Adipocyte (in vitro differentiated cells): ENCODE data around the gene GRIN2A.
A peak's percentile ranks its signal among the peaks of the same experiment; 100 is the strongest.

Source experiments
- DNase-seq: peaks from one replicate; pipeline ENCODE4 v3.0.0-alpha.2; 2015; ENCODE audit warnings: low read depth
- H3K27me3 ChIP-seq: replicated peaks from 2 replicates; pipeline ENCODE4 v1.7.0; 2013; ENCODE audit warnings: mild to moderate bottlenecking, low read length, moderate library complexity; ENCODE audit not compliant: control insufficient read depth, insufficient read depth
- H3K36me3 ChIP-seq: 2 replicates; pipeline ENCODE4 v1.7.0; 2013; ENCODE audit warnings: low read length, mild to moderate bottlenecking, moderate library complexity; ENCODE audit not compliant: control insufficient read depth, insufficient read depth, severe bottlenecking
- H3K4me1 ChIP-seq: 2 replicates; pipeline ENCODE4 v1.7.0; 2013; ENCODE audit warnings: mild to moderate bottlenecking, low read length, moderate library complexity; ENCODE audit not compliant: control insufficient read depth, insufficient read depth
- H3K4me3 ChIP-seq: 2 replicates; pipeline ENCODE4 v1.7.0; 2013; ENCODE audit warnings: mild to moderate bottlenecking, low read length, moderate library complexity
- H3K9ac ChIP-seq: 2 replicates; pipeline ENCODE4 v1.7.0; 2013; ENCODE audit warnings: mild to moderate bottlenecking, low read length, moderate library complexity
- H3K9me3 ChIP-seq: 2 replicates; pipeline ENCODE4 v1.7.0; 2013; ENCODE audit warnings: mild to moderate bottlenecking, low read length, moderate library complexity; ENCODE audit not compliant: control insufficient read depth

Gene GRIN2A

DNA sequence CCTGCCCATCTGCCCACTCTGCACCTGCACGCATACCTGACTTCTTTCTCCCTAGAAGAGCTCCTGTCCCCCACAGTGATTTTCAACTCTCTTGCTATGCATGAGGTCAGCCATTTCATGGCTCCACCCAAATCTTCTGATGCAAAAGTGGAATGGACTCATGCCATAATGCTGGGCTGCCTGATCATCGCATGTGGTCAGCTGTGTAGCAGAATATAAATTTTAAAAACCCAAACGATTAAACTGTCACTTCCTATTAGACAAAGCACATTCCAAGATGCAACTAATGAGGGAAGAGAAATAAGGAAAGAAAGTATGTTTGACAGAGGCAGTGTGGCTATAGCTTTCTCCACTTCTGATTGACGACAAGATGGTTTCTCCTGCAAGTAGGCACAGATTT is 26.1 kb downstream of the GRIN2A start:
- DNase-seq = no peak

DNA sequence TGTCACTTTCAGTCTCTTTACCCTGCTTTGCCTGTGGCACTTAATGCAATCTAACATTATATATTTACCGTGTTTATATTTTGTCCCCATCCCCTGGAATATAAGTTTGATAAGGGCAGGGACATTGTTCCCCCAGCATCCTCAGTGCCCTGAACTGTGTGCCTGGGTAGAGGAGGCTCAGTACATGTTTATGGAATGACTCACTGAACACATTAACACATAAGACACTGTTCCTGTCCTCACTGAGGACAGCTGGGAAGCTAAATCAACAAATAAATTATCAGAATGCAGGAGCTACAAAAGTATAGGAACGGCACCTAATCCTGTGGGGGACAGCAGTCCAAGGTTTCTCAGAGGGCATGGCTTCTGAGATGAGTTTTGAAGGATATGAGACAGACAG is 27.8 kb downstream of the GRIN2A start:
- Histone ChIP-seq H3K36me3 (no peaks in the 10 kb centered on the region), H3K4me3 (no peak overlapping the region), H3K4me1 (peaks cover 13% of the 10 kb centered on the region), H3K27me3 (no peaks in the 10 kb centered on the region), H3K9ac (no peak overlapping the region), H3K9me3 (no peaks in the 10 kb centered on the region)
- DNase-seq = no peak

More for the DNA sequence above, 26.1 kb downstream of the GRIN2A start:
- H3K4me1 ChIP-seq = peaks cover 13% of the 10 kb centered on the region
- no peak overlapping the region for H3K9ac ChIP-seq
- H3K36me3 ChIP-seq = no peaks in the 10 kb centered on the region
- no peak overlapping the region for H3K4me3 ChIP-seq
- H3K27me3 ChIP-seq = no peaks in the 10 kb centered on the region
- no peaks in the 10 kb centered on the region for H3K9me3 ChIP-seq

DNA sequence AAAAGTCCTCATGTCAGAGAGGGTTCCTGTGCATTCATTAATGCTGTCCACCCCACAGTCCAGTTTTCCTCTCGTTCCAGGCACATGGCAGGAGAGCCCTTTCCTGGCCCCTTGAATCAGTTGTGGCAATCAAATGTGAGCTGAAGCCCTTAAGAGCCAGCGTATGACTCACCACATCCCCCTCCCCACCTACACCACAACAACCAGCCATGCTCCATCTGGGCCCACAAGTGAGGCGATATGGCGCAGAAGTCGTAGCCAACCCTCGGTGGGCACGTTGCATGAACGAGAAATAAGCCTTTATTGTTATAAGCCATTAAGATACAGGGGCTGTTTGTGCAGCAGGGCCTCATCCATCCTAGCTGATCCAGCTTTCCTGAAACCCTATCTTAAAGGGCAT is 28.2 kb downstream of the GRIN2A start:
- H3K9me3 ChIP-seq = no peaks in the 10 kb centered on the region
- H3K4me3 ChIP-seq = no peak overlapping the region
- H3K9ac ChIP-seq = no peak overlapping the region
- DNase-seq = no peak
- peaks cover 13% of the 10 kb centered on the region for H3K4me1 ChIP-seq
- H3K36me3 ChIP-seq = no peaks in the 10 kb centered on the region
- H3K27me3 ChIP-seq = no peaks in the 10 kb centered on the region

DNA sequence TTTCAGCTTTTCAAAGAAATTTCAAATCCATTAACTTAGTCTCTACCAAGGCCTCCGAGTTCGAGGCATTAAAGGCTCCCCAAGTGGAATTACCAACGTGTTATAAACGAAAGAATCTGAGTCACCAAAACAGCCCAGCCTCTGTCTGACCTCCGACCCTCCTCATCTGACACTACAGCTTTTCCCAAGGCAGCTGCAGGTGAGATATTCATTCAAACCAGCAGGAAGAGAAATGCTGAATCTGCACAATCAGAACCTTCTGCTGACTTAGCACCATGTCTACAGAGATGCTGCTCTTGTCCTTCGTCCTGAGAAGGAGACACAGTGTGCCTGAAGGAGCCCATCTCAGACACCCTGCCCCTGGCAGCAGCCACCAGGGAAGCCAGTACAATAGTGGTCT is 30.5 kb downstream of the GRIN2A start:
- Histone ChIP-seq H3K9ac (no peak overlapping the region), H3K4me3 (no peak overlapping the region), H3K9me3 (no peaks in the 10 kb centered on the region), H3K4me1 (peaks cover 13% of the 10 kb centered on the region), H3K27me3 (no peaks in the 10 kb centered on the region), H3K36me3 (no peaks in the 10 kb centered on the region)
- no peak for DNase-seq

DNA sequence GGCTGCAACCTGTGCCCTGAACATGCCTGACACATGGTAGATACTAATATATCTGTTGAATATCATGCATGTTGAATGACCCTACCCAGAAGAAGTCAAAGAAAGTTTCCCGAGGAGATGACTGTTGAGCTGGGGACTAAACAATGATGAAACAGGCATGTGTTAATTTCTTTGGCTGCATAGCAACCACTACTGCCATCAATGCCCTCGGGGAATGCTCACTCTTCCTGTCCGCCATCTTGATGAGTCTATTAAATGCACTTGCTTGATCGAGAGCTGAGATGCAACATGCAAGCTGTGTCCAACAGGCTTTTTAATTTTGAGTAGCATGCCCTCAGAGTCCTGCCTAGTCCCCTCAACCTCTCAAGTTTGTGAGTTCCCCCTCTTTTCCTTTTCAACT is 31.3 kb downstream of the GRIN2A start:
- no peak for DNase-seq
- no peak overlapping the region for H3K9ac ChIP-seq
- no peaks in the 10 kb centered on the region for H3K36me3 ChIP-seq
- no peaks in the 10 kb centered on the region for H3K9me3 ChIP-seq
- peaks cover 13% of the 10 kb centered on the region for H3K4me1 ChIP-seq
- no peak overlapping the region for H3K4me3 ChIP-seq
- no peaks in the 10 kb centered on the region for H3K27me3 ChIP-seq

DNA sequence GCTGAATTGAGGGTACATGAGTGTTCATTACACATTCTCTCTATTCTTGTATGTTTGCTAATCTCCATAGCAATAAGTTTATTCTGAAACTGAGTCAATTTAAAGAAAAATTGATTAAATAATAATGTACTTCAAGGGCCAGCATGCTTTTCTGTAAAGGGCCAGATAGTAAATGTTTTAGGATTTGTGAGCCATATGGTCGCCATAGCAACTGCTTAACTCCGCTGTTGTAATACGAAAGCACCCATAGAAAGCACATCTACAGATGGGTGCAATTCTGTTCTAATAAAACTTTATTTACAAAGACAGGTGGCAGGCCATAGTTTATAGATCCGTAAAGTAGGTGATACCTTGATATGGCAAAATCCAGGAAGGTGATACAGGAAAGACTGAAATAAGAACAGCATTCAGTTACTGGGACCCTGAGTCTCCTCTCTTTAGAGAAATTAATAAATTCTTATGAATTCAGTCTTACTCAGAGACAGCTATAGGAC is 36.6 kb downstream of the GRIN2A start:
- H3K9ac ChIP-seq = no peak overlapping the region
- H3K36me3 ChIP-seq = no peaks in the 10 kb centered on the region
- H3K9me3 ChIP-seq = no peaks in the 10 kb centered on the region
- no peaks in the 10 kb centered on the region for H3K27me3 ChIP-seq
- DNase-seq = no peak
- H3K4me1 ChIP-seq = no peaks in the 10 kb centered on the region
- H3K4me3 ChIP-seq = no peak overlapping the region

DNA sequence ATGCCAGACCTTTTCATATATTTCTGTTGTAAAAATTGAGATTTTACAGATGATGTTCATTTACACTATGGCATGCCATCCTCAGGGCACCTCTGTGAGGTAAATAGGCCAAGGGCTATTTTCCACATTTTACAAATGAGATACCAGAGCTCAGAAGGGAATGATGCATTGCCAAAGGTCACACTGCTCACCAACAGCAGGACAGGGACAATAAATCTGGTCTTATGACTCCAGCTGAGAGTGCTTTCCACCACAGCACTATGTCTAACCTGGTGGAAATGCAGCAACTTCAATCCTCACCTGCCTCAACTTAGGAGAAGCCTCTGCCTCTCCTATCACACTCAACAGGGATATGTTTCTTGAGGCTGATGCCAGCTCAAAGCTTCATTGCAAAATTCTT is 40.6 kb downstream of the GRIN2A start:
- no peaks in the 10 kb centered on the region for H3K27me3 ChIP-seq
- no peak overlapping the region for H3K9ac ChIP-seq
- no peaks in the 10 kb centered on the region for H3K4me1 ChIP-seq
- DNase-seq = no peak
- H3K9me3 ChIP-seq = no peaks in the 10 kb centered on the region
- no peak overlapping the region for H3K4me3 ChIP-seq
- no peaks in the 10 kb centered on the region for H3K36me3 ChIP-seq

DNA sequence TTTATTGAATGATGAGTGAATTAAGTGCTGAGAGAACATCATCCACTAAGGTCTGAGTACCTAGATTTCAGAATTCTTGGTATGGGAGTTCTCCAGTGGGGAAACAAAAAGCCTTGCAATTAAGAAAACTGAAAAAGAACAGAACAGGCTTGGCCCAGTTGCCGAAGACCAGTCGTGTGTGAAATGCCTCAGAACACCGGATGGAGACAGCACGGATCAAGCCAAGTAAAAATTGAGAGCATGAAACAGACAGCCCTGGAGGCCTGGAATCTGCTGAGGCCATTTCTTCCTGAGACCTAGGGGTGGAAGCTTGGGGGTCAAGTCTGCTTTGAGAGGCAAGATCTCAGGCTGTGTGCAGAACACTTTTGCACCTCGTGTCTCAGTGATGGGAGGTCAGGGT is 43.3 kb downstream of the GRIN2A start:
- H3K9me3 ChIP-seq = no peaks in the 10 kb centered on the region
- H3K36me3 ChIP-seq = no peaks in the 10 kb centered on the region
- H3K4me1 ChIP-seq = peaks cover 11% of the 10 kb centered on the region
- H3K27me3 ChIP-seq = no peaks in the 10 kb centered on the region
- H3K4me3 ChIP-seq = no peak overlapping the region
- H3K9ac ChIP-seq = no peak overlapping the region
- no peak for DNase-seq

DNA sequence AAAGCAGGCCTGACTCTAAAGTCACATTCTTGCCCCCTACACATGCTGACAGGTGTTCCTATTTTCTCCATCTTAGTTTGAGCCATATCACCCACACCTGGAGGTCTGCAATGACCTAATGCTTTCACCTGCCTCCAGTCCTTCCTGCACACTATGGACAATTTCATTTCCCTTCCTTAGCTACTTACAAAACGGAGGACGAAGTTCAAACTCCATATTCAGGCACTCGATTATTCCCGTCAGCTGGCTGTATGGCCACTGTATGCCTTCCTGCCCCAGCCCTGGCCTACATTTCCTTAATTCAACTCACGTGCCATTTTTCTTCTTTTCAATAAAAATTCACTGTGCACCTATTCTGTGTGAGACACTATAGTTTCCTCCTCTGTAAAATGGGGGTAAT is 44.9 kb downstream of the GRIN2A start:
- H3K4me1 ChIP-seq = peaks cover 11% of the 10 kb centered on the region
- H3K36me3 ChIP-seq = no peaks in the 10 kb centered on the region
- H3K9ac ChIP-seq = no peak overlapping the region
- no peaks in the 10 kb centered on the region for H3K27me3 ChIP-seq
- DNase-seq = no peak
- H3K4me3 ChIP-seq = no peak overlapping the region
- H3K9me3 ChIP-seq = no peaks in the 10 kb centered on the region

DNA sequence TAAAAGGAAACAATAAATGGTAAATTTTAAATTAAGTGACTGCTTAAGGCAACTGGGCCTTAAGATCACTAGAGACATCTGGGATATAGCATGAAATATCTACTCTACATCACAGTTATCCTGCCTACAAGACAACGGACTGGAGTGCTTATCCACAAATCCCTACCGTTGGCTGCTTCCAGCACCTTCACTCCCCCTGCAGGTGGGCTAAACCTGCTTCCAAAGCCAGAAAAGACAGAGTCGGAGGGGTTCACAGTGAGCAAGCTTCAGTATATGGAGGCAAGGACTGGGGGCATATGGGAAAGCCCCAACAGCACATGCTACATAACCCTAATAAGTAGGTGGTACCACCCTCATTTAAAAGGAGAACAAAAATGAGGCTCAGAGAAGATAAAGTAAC is 45.3 kb downstream of the GRIN2A start:
- Histone ChIP-seq H3K4me1 (peaks cover 11% of the 10 kb centered on the region), H3K9ac (no peak overlapping the region), H3K36me3 (no peaks in the 10 kb centered on the region), H3K9me3 (no peaks in the 10 kb centered on the region), H3K27me3 (no peaks in the 10 kb centered on the region), H3K4me3 (no peak overlapping the region)
- DNase-seq = no peak

DNA sequence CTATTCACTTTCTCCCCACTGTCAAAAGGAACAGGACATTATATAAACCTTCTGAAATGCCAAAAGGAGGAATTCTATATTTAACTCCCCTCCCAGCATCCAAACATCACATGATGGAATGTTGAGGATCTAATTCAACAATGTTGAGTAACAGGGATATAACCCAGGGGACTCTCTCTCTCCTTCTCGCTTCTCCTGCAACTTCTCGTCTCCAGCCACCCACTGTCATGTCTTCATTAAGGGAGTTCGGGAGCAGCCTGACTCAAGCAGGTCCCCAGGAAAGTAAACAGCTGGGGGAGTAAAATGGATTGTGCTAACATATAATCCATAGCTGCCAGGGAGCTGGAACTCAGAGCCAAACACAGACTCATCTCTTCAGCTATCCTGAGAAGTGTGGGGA is 51.7 kb downstream of the GRIN2A start:
- Histone ChIP-seq H3K4me1 (peaks cover 41% of the 10 kb centered on the region), H3K9ac (peak overlapping the region; percentile 14), H3K4me3 (peak overlapping the region; percentile 8), H3K27me3 (no peaks in the 10 kb centered on the region), H3K9me3 (no peaks in the 10 kb centered on the region), H3K36me3 (no peaks in the 10 kb centered on the region)
- peak; percentile 9 for DNase-seq
